M059J (cell line): ENCODE results near the gene VPS45. TPM values are rescaled to one million over a fixed set of nuclear protein-coding genes. Genes with fewer than 3 reads are reported as not detected.

Experiments used
- DNase-seq: peaks from one replicate; pipeline ENCODE4 v3.0.0-alpha.2; 2012; ENCODE audit warnings: low read depth
- total RNA-seq: library from RNA; depleted of rRNA; stranded (reverse); fragments of >200 nt; shearing (Covaris generic); gene quantifications from 2 replicates; pipeline ENCODE4 v1.2.3, GENCODE V29; 2014

Gene VPS45
- total RNA-seq, 1 experiment from 2014 or later, result 57.5 TPM

- no peak for DNase-seq
Observed at GRCh38 chr1:150073516-150073915, 5.9 kb downstream of the VPS45 start.

- DNase-seq, result no peak
Observed at GRCh38 chr1:150076066-150076465, 8.5 kb downstream of the VPS45 start.

GRCh38 chr1:150076985-150077384 is 9.4 kb downstream of the VPS45 start:
- no peak for DNase-seq

- DNase-seq, result no peak
Observed at GRCh38 chr1:150080784-150081183, 13.2 kb downstream of the VPS45 start.

GRCh38 chr1:150082494-150082893 is 14.9 kb downstream of the VPS45 start:
- no peak for DNase-seq

GRCh38 chr1:150083907-150084306 is 16.3 kb downstream of the VPS45 start:
- DNase-seq, result no peak

GRCh38 chr1:150085406-150085805 is 17.8 kb downstream of the VPS45 start:
- DNase-seq, result no peak

- DNase-seq, result no peak
Observed at GRCh38 chr1:150087415-150087814, 19.8 kb downstream of the VPS45 start.

GRCh38 chr1:150089846-150090520 is 22.4 kb downstream of the VPS45 start:
- no peak for DNase-seq

- DNase-seq, result no peak
Observed at GRCh38 chr1:150092180-150092791, 24.7 kb downstream of the VPS45 start.

- DNase-seq, result no peak
Observed at GRCh38 chr1:150093805-150094204, 26.2 kb downstream of the VPS45 start.

- no peak for DNase-seq
Observed at GRCh38 chr1:150094734-150095265, 27.2 kb downstream of the VPS45 start.

- no peak for DNase-seq
Observed at GRCh38 chr1:150102986-150103385, 35.4 kb downstream of the VPS45 start.

GRCh38 chr1:150106341-150106740 is 38.8 kb downstream of the VPS45 start:
- DNase-seq, result peak; percentile 31

GRCh38 chr1:150109586-150109985 is 42.0 kb downstream of the VPS45 start:
- DNase-seq, result no peak

- no peak for DNase-seq
Observed at GRCh38 chr1:150110116-150110515, 42.5 kb downstream of the VPS45 start.

- no peak for DNase-seq
Observed at GRCh38 chr1:150111670-150112069, 44.1 kb downstream of the VPS45 start.

GRCh38 chr1:150115121-150115520 is 47.5 kb downstream of the VPS45 start:
- no peak for DNase-seq

GRCh38 chr1:150118716-150119115 is 51.1 kb downstream of the VPS45 start:
- peak; percentile 16 for DNase-seq

- no peak for DNase-seq
Observed at GRCh38 chr1:150121236-150121862, 53.8 kb downstream of the VPS45 start.

- peak; percentile 58 for DNase-seq
Observed at GRCh38 chr1:150126811-150127210, 59.2 kb downstream of the VPS45 start.

- no peak for DNase-seq
Observed at GRCh38 chr1:150127464-150127863, 59.9 kb downstream of the VPS45 start.

GRCh38 chr1:150127868-150128267 is 60.3 kb downstream of the VPS45 start:
- DNase-seq, result peak; percentile 60
